ENCODE data around the gene RAP1GAP2.

The RAP1GAP2 gene

GRCh38 chr17:2854143-2855055, 58.2 kb downstream of the RAP1GAP2 start:
- DNase-seq: peak; percentile 39

GRCh38 chr17:2855063-2855600, 58.9 kb downstream of the RAP1GAP2 start:
- no peak for DNase-seq

GRCh38 chr17:2856727-2857126, 60.5 kb downstream of the RAP1GAP2 start:
- no peak for DNase-seq

- no peak for DNase-seq
These were observed 63.8 kb downstream of the RAP1GAP2 start for GRCh38 chr17:2860045-2860444.

GRCh38 chr17:2860883-2861282, 64.6 kb downstream of the RAP1GAP2 start:
- DNase-seq: no peak

- no peak for DNase-seq
These were observed 66.0 kb downstream of the RAP1GAP2 start for GRCh38 chr17:2862197-2862596.

GRCh38 chr17:2863204-2863603, 67.0 kb downstream of the RAP1GAP2 start:
- no peak for DNase-seq

- no peak for DNase-seq
These were observed 69.0 kb downstream of the RAP1GAP2 start for GRCh38 chr17:2865228-2865627.

GRCh38 chr17:2867441-2868424, 71.5 kb downstream of the RAP1GAP2 start:
- no peak for DNase-seq

GRCh38 chr17:2869604-2870003, 73.4 kb downstream of the RAP1GAP2 start:
- DNase-seq: no peak

- DNase-seq: no peak
These were observed 75.0 kb downstream of the RAP1GAP2 start for GRCh38 chr17:2871205-2871604.

GRCh38 chr17:2871720-2872119, 75.5 kb downstream of the RAP1GAP2 start:
- DNase-seq: no peak

- DNase-seq: no peak
These were observed 76.0 kb downstream of the RAP1GAP2 start for GRCh38 chr17:2872282-2872681.

GRCh38 chr17:2874189-2874686, 78.0 kb downstream of the RAP1GAP2 start:
- no peak for DNase-seq

- no peak for DNase-seq
These were observed 79.4 kb downstream of the RAP1GAP2 start for GRCh38 chr17:2875608-2876007.

GRCh38 chr17:2876467-2876866, 80.2 kb downstream of the RAP1GAP2 start:
- DNase-seq: no peak

GRCh38 chr17:2878751-2879254, 82.6 kb downstream of the RAP1GAP2 start:
- no peak for DNase-seq

- no peak for DNase-seq
These were observed 83.8 kb downstream of the RAP1GAP2 start for GRCh38 chr17:2880050-2880449.

- DNase-seq: no peak
These were observed 85.1 kb downstream of the RAP1GAP2 start for GRCh38 chr17:2881295-2881694.

- DNase-seq: no peak
These were observed 87.4 kb downstream of the RAP1GAP2 start for GRCh38 chr17:2883544-2884213.

GRCh38 chr17:2885733-2886132, 89.5 kb downstream of the RAP1GAP2 start:
- no peak for DNase-seq

GRCh38 chr17:2888326-2888725, 92.1 kb downstream of the RAP1GAP2 start:
- DNase-seq: no peak
